HG02840 (cell line): Measurements from ENCODE around the gene LGMN.
"Not testable (repeated sequence)": the region's sequence is repeated elsewhere in the genome, so short reads cannot be mapped to it uniquely, and the experiment has no call there.

Experiments used
- ATAC-seq: cut with Tn5 transposase; IDR thresholded peaks from one replicate; pipeline ENCODE4 v1.9.1; 2021; ENCODE audit warnings: mild to moderate bottlenecking, moderate library complexity, moderate number of reproducible peaks; ENCODE audit not compliant: unreplicated experiment, low FRiP score

Gene LGMN

GRCh38 chr14:92748259-92749016 lies at the start of gene LGMN:
Gene LGMN, minus strand, starts transcription at chr14:92748627. Its CDS starts 15,841 bp downstream, at chr14:92732786.
- ATAC-seq: peak; percentile 65

DNA sequence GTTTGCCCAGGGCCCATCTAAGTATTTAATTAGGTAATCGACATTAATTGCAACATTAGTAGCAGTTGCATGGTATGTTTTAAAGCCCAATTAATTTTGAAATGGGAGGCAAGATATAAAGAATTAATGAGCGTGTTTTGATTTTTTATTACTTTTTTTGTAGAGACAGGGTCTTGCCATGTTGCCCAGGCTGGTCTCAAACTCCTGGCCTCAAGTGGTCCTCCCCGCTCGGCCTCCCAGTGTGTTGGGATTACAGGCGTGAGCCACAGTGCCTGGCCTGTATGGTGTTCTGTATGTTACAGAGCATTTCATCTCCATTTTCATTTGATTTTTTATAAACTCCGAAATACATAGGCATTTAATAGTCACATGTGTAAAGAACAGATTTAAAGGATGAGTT lies 46.5 kb upstream of the LGMN start:
- no peak for ATAC-seq

DNA sequence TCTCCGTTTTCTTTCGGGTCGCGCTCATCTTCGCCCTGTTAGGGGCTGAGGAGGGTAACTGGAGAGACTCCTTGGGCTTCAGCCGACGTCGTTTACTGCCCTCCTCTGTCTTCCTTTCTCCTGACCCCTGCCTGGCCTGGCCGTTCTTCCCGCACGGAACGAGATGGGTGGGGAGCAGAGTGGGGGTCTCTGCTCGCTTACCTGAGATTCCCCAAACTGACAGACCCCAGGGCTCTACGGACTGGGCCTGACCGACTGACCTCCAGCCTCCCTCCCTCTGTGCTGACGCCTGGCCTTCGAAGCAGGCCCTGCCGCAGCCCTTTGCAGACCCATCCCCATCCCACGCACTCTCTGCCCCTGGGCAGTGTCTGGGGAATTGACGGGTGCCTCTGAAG lies 46.1 kb upstream of the LGMN start:
- ATAC-seq: no peak

GRCh38 chr14:92793709-92794546 lies 45.5 kb upstream of the LGMN start, which contains the start of gene GOLGA5:
Gene GOLGA5, plus strand, starts transcription at chr14:92794305. Its CDS starts 3,133 bp downstream, at chr14:92797438.
- ATAC-seq: peak; percentile 96

GRCh38 chr14:92792885-92793284 lies 44.5 kb upstream of the LGMN start:
- no peak for ATAC-seq

DNA sequence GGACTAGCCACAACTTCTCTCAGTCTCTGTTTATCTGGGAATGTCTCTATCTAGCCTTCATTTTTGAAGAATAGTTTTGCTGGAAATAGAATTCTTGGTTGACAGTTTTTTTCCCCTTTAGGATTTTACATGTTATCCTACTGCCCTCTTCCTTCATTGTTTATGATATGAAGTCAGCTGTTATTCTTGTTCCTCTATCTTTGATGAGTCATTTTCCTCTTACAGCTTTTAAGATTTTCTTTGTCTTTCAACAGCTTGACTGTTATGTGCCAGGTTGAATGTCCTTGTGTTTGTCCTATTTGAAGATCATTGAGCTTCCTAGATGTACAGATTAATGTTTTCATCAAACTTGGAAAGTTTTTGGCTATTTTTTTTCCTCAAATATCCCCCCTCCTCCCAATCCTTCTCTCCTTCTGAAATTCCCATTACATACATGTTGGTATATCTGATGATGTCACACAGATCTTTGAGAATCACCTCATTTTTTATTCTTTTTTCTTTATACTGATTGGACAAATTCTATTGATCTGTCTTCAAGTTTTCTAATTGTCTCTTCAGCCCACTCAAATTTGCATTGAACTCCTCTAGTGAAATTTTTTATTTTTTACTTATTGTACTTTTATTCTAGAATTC lies 41.1 kb upstream of the LGMN start:
- no peak for ATAC-seq

- no peak for ATAC-seq
Measured at GRCh38 chr14:92787554-92787953, 39.1 kb upstream of the LGMN start.

DNA sequence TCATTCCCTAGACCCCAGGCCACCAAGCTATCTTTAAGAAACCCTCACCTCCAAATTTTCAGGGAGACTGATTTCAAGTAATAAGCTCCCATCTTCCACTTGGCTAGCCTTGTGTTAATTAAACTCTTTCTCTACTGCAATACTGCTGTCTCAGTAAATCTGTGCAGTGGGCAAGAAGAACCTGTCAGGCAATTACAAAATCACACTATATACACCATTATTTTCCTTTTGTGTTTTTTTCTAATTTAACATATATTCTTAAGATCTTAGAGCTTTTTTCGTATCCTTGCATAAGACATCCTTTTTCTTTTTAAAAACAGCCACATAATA lies 38.0 kb upstream of the LGMN start:
- no peak for ATAC-seq

- no peak for ATAC-seq
Measured at GRCh38 chr14:92785667-92786426, 37.4 kb upstream of the LGMN start.

DNA sequence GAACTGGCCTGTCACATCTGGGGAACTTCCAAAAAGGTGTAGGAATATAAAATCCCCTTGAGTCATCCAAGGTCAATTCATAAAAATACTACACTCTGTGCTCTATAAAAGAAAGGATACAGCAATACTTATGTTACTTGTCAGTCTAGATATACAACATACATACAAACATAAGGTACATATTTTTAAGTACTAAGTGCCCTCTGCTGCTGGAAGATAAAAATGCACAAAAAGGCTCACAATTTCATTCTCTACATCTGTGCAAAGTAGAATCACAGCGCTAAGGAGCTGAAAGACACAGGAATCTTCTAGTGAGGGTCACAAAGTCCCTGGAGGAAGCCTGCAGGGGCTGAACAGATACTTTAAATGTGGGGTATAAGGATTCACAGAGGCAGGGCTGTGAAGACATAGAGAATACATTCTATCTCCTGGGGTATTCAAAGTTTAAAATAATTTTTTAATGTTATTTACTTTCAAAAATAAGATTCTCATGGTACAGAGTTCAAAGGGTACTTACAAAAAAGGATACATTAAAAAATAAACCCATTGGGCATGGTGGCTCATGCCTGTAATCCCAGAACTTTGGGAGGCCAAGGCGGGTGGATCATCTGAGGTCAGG lies 35.5 kb upstream of the LGMN start:
- ATAC-seq: no peak

- ATAC-seq: no peak
Measured at GRCh38 chr14:92781350-92781749, 32.9 kb upstream of the LGMN start.

GRCh38 chr14:92780444-92781232 lies 32.2 kb upstream of the LGMN start:
- ATAC-seq: no peak

DNA sequence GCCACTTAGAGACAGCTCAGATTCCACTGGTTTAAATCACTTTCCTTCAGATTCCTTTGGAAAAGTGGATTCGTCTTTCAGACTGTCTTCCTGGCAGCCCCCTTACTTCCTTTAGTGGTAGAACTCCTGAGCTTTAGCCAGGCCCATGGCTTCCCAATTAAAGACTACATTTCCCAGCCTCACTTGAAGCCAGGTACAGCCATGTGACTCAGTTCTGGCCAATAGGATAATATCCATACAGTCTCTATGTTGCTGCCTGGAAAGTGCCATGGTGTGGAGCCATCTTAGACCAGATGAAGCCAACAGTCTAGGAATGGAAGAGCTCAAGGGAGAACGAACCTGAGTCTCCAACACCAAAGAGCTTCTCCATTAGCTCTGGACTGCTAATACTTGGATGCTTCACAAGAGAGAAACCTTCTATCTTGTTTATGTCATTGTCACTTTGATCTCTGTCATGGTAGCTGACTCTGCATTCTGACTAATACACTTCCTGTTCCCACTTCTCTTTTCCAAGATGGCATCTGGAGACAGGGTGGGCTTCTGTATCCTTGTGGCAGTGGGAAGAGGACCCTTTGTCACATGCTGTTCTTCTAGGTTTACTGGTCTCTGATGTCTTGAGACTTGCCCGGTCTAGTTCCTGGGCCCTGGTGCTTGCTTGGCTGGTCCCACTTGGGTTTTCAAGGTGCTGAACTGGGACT lies 30.6 kb upstream of the LGMN start:
- not testable (repeated sequence) for ATAC-seq

DNA sequence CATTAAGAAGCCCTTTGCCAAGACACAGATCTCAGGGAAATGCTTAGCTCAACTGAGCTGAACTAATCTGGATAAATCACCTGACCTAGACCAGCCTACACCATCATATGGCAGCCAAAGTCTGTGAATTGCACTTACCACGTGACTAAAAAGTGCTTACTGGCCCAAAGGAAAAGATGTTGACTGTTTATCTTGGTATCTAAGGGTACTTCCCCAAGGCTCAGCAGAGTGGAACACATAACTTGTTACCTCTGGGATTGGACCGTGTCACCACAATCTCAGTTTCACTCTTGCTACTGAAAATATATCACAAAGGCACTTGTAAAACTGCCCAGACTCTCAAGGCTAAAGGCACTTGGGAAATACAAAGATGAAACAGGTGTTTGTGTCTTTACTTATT lies 26.9 kb upstream of the LGMN start:
- ATAC-seq: peak; percentile 86

DNA sequence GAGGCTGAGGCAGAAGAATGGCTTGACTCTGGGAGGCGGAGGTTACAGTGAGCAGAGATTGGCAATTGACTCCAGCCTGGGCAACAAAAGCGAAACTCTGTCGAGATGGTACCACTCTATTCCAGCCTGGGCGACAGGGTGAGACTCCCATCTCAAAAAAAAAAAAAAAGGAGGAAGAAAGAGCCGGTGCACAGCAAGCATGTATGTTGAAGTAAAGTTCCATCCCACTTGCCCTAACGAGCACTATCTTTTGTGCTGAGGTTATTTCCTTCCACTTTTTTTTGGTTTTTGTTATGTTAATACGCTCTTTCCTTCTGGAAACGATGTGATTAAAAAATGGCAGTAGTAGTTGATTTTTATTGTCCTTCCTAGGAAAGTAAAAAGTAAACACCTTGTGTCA lies 26.1 kb upstream of the LGMN start:
- no peak for ATAC-seq

GRCh38 chr14:92770484-92770883 lies 22.1 kb upstream of the LGMN start:
- no peak for ATAC-seq

GRCh38 chr14:92768795-92769194 lies 20.4 kb upstream of the LGMN start:
- ATAC-seq: no peak

- peak; percentile 86 for ATAC-seq
Measured at GRCh38 chr14:92768236-92768635, 19.8 kb upstream of the LGMN start.
